Mesangial cell (primary cell): ENCODE data around the gene SLC50A1. TPM values are rescaled to one million over a fixed set of nuclear protein-coding genes. Genes with fewer than 3 reads are reported as not detected.

ENCODE experiments used
- total RNA-seq: library from RNA; depleted of rRNA; stranded (reverse); fragments of >200 nt; gene quantifications from 2 replicates; pipeline ENCODE4 v1.2.3, GENCODE V29; 2015

The SLC50A1 gene, protein sequence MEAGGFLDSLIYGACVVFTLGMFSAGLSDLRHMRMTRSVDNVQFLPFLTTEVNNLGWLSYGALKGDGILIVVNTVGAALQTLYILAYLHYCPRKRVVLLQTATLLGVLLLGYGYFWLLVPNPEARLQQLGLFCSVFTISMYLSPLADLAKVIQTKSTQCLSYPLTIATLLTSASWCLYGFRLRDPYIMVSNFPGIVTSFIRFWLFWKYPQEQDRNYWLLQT
- total RNA-seq, result 42.0 and 45.3 TPM in 2 replicates

GRCh38 chr1:155135415-155136028 lies at the start of gene SLC50A1:
Gene SLC50A1, plus strand, starts transcription at chr1:155135852. Its CDS starts 60 bp downstream, at chr1:155135912.

GRCh38 chr1:155127105-155127966 lies 8.3 kb upstream of the SLC50A1 start, which contains the start of gene EFNA1:
Gene EFNA1, plus strand, starts transcription at chr1:155127876. Its CDS starts 102 bp downstream, at chr1:155127978.

GRCh38 chr1:155139895-155140629 lies 4.4 kb downstream of the SLC50A1 start, which contains the start of gene DPM3:
Gene DPM3, minus strand, starts transcription at chr1:155140531. Its CDS starts 291 bp downstream, at chr1:155140240.

GRCh38 chr1:155172732-155173477 lies 37.3 kb downstream of the SLC50A1 start, which contains the start of gene KRTCAP2:
Gene KRTCAP2, minus strand, starts transcription at chr1:155173304. Its CDS starts 80 bp downstream, at chr1:155173224.

DNA sequence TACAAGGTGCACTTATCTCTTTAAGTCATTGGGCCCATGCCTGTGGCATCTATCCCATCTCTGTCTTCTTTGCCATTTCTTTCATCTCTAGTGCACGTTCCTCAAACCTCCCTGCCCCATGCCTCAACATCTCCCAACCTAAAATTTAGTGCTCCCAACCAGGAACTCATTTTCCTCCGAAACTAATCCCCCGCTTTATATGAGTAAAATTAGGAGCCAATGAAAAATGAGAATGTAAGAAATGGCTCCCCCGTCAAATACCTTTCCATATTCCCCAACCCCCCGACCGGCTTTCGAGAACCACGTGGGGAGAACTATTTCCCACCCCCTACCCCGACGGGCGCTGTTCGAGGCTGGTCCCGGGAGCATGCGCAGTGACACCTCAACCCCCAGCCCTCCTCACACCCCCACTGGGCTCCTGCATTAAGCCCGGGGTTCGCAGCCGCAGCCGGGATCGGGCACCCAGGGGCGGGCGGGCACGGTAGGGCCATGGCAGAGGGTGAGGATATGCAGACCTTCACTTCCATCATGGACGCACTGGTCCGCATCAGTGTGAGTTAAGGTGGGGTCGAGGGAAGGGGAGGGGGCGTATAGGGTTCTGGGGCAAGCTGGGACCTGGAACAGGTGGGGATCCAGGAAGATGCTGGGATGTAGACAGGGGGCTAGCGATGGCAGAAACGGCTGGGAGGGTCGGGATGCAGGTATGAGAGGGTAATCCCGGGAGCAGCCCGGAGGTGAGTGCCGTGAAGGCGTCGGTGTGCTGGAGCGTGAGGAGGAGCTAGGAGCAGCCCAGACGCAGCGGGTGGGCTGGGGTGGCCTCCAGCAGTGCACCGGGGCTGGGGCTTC lies 38.0 kb downstream of the SLC50A1 start, which contains the start of gene TRIM46:
Gene TRIM46 (plus strand): TSS at position 372 of the 846 bp plus-strand sequence. CDS start 118 bp downstream, at position 490.

Other genes with a start within 250 kb of the SLC50A1 start
- 10.8 and 13.6 TPM in 2 replicates for gene PMVK, start 199.1 kb upstream of the SLC50A1 start, total RNA-seq
- gene PBXIP1, start 179.8 kb upstream of the SLC50A1 start, total RNA-seq, result 19.6 and 134 TPM in 2 replicates
- gene PYGO2, start 174.1 kb upstream of the SLC50A1 start, total RNA-seq, result 21.0 and 27.5 TPM in 2 replicates
- 197 and 225 TPM in 2 replicates for gene SHC1, start 165.1 kb upstream of the SLC50A1 start, total RNA-seq
- 35.0 and 288 TPM in 2 replicates for gene CKS1B, start 161.2 kb upstream of the SLC50A1 start, total RNA-seq
- gene FLAD1, start 152.5 kb upstream of the SLC50A1 start, total RNA-seq, result 39.6 and 50.0 TPM in 2 replicates
- gene LENEP, start 142.3 kb upstream of the SLC50A1 start, total RNA-seq, result 0.89 TPM in 1 of 2 replicates, not detected in the other
- 19.1 and 23.5 TPM in 2 replicates for gene ZBTB7B, start 133.1 kb upstream of the SLC50A1 start, total RNA-seq
- gene DCST2, start 102.1 kb upstream of the SLC50A1 start, total RNA-seq, result 0.13 TPM in 1 of 2 replicates, not detected in the other
- not detected in 2 replicates for gene DCST1, start 102.0 kb upstream of the SLC50A1 start, total RNA-seq
- 116 and 227 TPM in 2 replicates for gene ADAM15, start 84.5 kb upstream of the SLC50A1 start, total RNA-seq
- 13.5 and 17.6 TPM in 2 replicates for gene EFNA4, start 72.1 kb upstream of the SLC50A1 start, total RNA-seq
- 0.98 and 4.3 TPM in 2 replicates for gene EFNA3, start 57.0 kb upstream of the SLC50A1 start, total RNA-seq
- 10.6 and 41.1 TPM in 2 replicates for gene EFNA1, start 8.0 kb upstream of the SLC50A1 start, total RNA-seq
- 65.3 and 79.0 TPM in 2 replicates for gene DPM3, start 4.7 kb downstream of the SLC50A1 start, total RNA-seq
- 239 and 262 TPM in 2 replicates for gene KRTCAP2, start 37.5 kb downstream of the SLC50A1 start, total RNA-seq
- gene TRIM46, start 38.0 kb downstream of the SLC50A1 start, total RNA-seq, result 6.0 and 11.2 TPM in 2 replicates
- 10.3 and 67.4 TPM in 2 replicates for gene THBS3, start 72.0 kb downstream of the SLC50A1 start, total RNA-seq
- 113 and 146 TPM in 2 replicates for gene MTX1, start 72.8 kb downstream of the SLC50A1 start, total RNA-seq
- 28.8 and 35.4 TPM in 2 replicates for gene ENTREP3, start 119.6 kb downstream of the SLC50A1 start, total RNA-seq
- gene SCAMP3, start 126.5 kb downstream of the SLC50A1 start, total RNA-seq, result 116 and 121 TPM in 2 replicates
- 20.0 and 23.3 TPM in 2 replicates for gene CLK2, start 137.7 kb downstream of the SLC50A1 start, total RNA-seq
- gene HCN3, start 141.6 kb downstream of the SLC50A1 start, total RNA-seq, result 2.1 and 2.4 TPM in 2 replicates
- gene PKLR, start 165.6 kb downstream of the SLC50A1 start, total RNA-seq, result not detected in 2 replicates
- 148 and 342 TPM in 2 replicates for gene FDPS, start 173.0 kb downstream of the SLC50A1 start, total RNA-seq
- 36.0 and 56.4 TPM in 2 replicates for gene RUSC1, start 185.0 kb downstream of the SLC50A1 start, total RNA-seq